HEK293T (cell line): ENCODE results near the gene NOX3.
"Not testable (repeated sequence)": the region's sequence is repeated elsewhere in the genome, so short reads cannot be mapped to it uniquely, and the experiment has no call there.

ENCODE experiments used
- CTCF ChIA-PET: fragments of 350-600 bp; formaldehyde crosslinking; extraction: SDS; loops from one replicate; lab custom pipeline; 2021; ENCODE audit warnings: antibody characterized with exemption, inconsistent platforms; lab: Yijun Ruan, JAX
- POLR2A ChIA-PET: fragments of 350-600 bp; formaldehyde crosslinking; extraction: SDS; loops from one replicate; lab custom pipeline; 2020; ENCODE audit warnings: antibody characterized with exemption, inconsistent platforms; lab: Yijun Ruan, JAX
- DNase-seq: peaks from one replicate; pipeline ENCODE4 v3.0.0; 2012; ENCODE audit warnings: mixed read lengths; ENCODE audit errors: extremely low spot score
- ARNT ChIP-seq: fragments of 450-650 bp; IDR thresholded peaks from 2 replicates; pipeline ENCODE4 v1.6.1; 2017; ENCODE audit warnings: mild to moderate bottlenecking
- BHLHE40 ChIP-seq: fragments of 450-650 bp; IDR thresholded peaks from 2 replicates; pipeline ENCODE4 v1.6.1; 2016; ENCODE audit warnings: mild to moderate bottlenecking, moderate library complexity, borderline replicate concordance
- CTBP1 ChIP-seq: fragments of 450-650 bp; IDR thresholded peaks from 2 replicates; pipeline ENCODE4 v1.6.1; 2016; ENCODE audit warnings: borderline replicate concordance
- ELF4 ChIP-seq: fragments of 450-650 bp; IDR thresholded peaks from 2 replicates; pipeline ENCODE4 v1.6.1; 2017; ENCODE audit warnings: antibody characterized with exemption
- FOXA1 ChIP-seq: fragments of 450-650 bp; IDR thresholded peaks from 2 replicates; pipeline ENCODE4 v1.6.1; 2016; ENCODE audit warnings: mild to moderate bottlenecking
- FOXK2 ChIP-seq: fragments of 450-650 bp; IDR thresholded peaks from 2 replicates; pipeline ENCODE4 v1.6.1; 2016; ENCODE audit warnings: mild to moderate bottlenecking
- FOXM1 ChIP-seq: fragments of 450-650 bp; IDR thresholded peaks from 2 replicates; pipeline ENCODE4 v1.6.1; 2017; ENCODE audit warnings: mild to moderate bottlenecking, borderline replicate concordance
- HDGF ChIP-seq: fragments of 450-650 bp; IDR thresholded peaks from 2 replicates; pipeline ENCODE4 v1.6.1; 2017; ENCODE audit warnings: antibody characterized with exemption, borderline replicate concordance
- L3MBTL2 ChIP-seq: fragments of 450-650 bp; conservative IDR thresholded peaks from 2 replicates; pipeline ENCODE4 v1.6.1; 2016; ENCODE audit warnings: mild to moderate bottlenecking
- LEF1 ChIP-seq: fragments of 450-650 bp; IDR thresholded peaks from 2 replicates; pipeline ENCODE4 v1.6.1; 2017; ENCODE audit warnings: mild to moderate bottlenecking, borderline replicate concordance
- NFRKB ChIP-seq: fragments of 450-650 bp; IDR thresholded peaks from 2 replicates; pipeline ENCODE4 v1.6.1; 2016; ENCODE audit warnings: mild to moderate bottlenecking, moderate library complexity
- SP1 ChIP-seq: fragments of 450-650 bp; IDR thresholded peaks from 2 replicates; pipeline ENCODE4 v1.6.1; 2017
- SUZ12 ChIP-seq: fragments of 450-650 bp; IDR thresholded peaks from 2 replicates; pipeline ENCODE4 v1.6.1; 2016; ENCODE audit warnings: mild to moderate bottlenecking
- TARDBP ChIP-seq: fragments of 450-650 bp; IDR thresholded peaks from 2 replicates; pipeline ENCODE4 v1.6.1; 2016
- ZNF384 ChIP-seq: fragments of 450-650 bp; IDR thresholded peaks from 2 replicates; pipeline ENCODE4 v1.6.1; 2016
- TF ChIP-seq, protein P1 (sequence below): fragments of 450-650 bp; IDR thresholded peaks from 2 replicates; pipeline ENCODE4 v1.6.1; 2016

NOX3 gene

DNA sequence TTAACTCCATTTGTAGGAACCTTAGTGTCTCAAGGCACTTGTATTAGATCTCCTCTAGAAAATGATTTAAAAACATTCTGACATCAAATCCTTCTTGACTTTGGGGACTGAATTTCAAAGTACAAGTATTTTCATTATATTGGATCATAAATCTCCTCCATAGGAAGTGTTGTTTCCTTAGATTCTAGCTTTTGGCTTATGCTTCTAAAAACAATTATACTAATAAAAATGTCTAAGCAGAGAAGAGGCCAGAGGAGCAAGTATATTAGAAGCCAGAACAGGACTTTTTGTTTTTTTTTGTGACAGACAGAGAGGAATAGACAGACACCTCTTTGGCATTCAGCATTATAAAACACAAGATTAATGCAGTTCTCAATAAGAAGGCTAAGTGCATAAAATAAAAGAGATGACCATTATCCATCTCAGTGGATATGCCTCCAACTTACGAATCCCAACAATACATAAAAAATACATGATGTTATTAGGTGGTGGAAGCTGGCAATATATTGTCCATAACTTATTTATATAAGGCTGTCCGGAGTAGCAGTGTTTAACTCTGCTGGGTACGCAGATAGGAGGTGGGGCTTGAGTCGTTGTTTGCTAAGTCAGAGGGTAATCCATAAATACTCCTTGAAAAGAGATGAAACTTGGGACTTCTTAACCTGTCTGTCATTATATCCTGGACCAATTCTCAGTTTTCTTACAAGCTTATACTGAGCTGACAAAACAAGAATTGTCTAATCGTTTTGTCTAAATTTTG lies 31.9 kb upstream of the NOX3 start:
- ChIA-PET POLR2A (no interaction called here), CTCF (interaction anchor here (0.7 kb wide), 1 partner anchor 127 kb away, joined by 5 read pairs; no protein-coding TSS in a partner anchor)
- DNase-seq: no peak
- TF ChIP-seq HDGF: no peak
- no peak for TF ChIP-seq NFRKB
- TF ChIP-seq SUZ12: no peak
- no peak for TF ChIP-seq FOXA1
- TF ChIP-seq CTBP1: no peak
- no peak for TF ChIP-seq FOXM1
- no peak for TF ChIP-seq BHLHE40
- no peak for TF ChIP-seq ARNT
- TF ChIP-seq LEF1: no peak
- TF ChIP-seq TARDBP: no peak
- TF ChIP-seq SP1: no peak
- TF ChIP-seq, protein P1, sequence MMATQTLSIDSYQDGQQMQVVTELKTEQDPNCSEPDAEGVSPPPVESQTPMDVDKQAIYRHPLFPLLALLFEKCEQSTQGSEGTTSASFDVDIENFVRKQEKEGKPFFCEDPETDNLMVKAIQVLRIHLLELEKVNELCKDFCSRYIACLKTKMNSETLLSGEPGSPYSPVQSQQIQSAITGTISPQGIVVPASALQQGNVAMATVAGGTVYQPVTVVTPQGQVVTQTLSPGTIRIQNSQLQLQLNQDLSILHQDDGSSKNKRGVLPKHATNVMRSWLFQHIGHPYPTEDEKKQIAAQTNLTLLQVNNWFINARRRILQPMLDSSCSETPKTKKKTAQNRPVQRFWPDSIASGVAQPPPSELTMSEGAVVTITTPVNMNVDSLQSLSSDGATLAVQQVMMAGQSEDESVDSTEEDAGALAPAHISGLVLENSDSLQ: no peak
- TF ChIP-seq FOXK2: no peak
- no peak for TF ChIP-seq ELF4
- TF ChIP-seq ZNF384: no peak
- no peak for TF ChIP-seq L3MBTL2

DNA sequence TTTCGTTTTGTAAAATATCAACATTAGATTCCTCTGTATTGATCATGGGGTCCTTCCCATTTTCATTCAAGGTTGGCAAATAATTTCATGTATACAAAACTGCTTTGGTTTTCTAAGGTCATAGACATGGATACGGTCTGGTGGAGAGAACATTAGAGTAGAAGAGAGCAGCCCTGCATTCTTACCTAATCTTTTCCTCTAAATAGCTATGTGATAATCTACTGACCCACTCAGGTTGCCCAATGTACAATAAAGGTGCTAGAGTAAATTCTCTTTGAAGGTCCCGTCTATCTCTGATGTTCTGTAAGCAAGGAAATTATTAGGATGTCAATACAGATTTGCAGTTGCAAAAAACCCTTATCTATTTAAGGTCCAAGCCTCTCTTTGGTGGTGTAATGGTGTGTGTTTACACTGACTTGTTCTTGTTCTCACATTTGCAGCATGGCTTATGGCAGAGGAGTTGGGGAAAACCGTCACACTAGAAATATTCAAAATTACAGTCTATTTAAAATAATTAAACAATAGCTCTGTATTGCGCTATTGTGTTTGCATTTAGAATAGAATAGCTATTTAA lies 31.2 kb upstream of the NOX3 start:
- DNase-seq: no peak
- ChIA-PET POLR2A (no interaction called here), CTCF (interaction anchor here (0.7 kb wide), 1 partner anchor 127 kb away, joined by 5 read pairs; no protein-coding TSS in a partner anchor)
- no peak for TF ChIP-seq CTBP1
- TF ChIP-seq LEF1: no peak
- TF ChIP-seq BHLHE40: no peak
- TF ChIP-seq SP1: no peak
- TF ChIP-seq HDGF: no peak
- TF ChIP-seq NFRKB: no peak
- TF ChIP-seq L3MBTL2: no peak
- TF ChIP-seq ZNF384: no peak

DNA sequence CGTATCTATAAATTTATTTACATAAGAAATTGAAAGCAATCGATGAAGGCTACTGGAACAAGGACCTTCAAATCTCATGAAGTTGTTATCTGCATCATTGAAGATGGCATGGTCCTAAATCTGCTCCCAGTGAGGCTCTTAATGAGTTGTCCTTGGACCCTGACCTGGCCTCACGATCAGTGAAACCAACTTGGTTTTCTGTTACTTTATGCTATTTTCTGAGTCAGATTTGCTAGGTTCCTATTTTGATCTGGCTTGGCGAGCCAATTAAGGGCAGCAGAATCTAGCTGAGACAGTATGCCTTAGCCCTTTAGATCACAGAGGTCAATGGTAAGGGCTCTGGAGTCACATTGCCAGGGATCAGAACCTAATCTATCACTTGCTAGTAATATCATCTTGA lies 30.1 kb upstream of the NOX3 start:
- DNase-seq: no peak
- TF ChIP-seq TARDBP (no peak), ZNF384 (no peak), SP1 (no peak), HDGF (no peak)
- ChIA-PET CTCF (no interaction called here), POLR2A (no interaction called here)

DNA sequence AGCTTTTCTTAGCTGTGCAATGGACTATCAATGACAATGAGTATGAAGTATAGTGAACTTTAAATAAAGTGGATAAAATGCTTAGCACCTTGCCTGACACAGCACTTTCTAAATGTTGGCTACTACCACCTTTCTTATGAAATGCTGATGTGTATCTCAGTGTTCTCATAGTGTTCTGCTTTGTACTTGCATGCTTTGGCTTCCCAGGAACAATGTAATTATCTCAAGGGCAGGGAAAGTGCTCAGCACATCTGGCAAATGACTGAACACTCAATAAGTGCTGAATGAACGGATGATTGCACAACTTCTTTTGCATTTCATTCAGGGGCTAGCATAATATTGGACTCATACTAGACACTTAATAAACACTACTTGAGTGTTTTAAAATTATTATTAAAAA lies 28.2 kb upstream of the NOX3 start:
- TF ChIP-seq ELF4 (no peak), L3MBTL2 (no peak), SUZ12 (no peak), ZNF384 (no peak), SP1 (no peak)
- TF ChIP-seq, protein P1: no peak
- ChIA-PET POLR2A (no interaction called here), CTCF (no interaction called here)
- no peak for DNase-seq

DNA sequence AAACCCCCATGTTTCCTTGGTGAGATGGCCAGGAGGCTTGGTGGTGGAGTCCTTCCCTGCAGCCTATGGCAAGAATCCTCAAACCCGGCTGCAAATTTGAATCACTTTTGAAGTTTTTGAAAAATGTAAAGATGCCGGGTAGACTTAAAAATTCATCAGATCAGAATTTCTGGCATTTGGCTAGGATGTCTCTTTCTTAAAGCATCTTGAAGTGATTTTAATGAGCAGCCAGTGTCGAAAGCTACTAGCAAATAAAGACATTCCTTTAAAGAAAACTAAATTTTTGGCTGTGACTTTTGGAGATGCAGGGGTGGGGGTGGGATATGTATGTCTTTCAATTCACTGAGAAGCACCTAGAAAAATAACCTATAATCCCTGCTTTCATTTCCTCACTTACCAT lies 25.6 kb upstream of the NOX3 start:
- POLR2A ChIA-PET: no interaction called here
- CTCF ChIA-PET: no interaction called here
- DNase-seq: no peak
- TF ChIP-seq, protein P1: no peak
- no peak for TF ChIP-seq HDGF

DNA sequence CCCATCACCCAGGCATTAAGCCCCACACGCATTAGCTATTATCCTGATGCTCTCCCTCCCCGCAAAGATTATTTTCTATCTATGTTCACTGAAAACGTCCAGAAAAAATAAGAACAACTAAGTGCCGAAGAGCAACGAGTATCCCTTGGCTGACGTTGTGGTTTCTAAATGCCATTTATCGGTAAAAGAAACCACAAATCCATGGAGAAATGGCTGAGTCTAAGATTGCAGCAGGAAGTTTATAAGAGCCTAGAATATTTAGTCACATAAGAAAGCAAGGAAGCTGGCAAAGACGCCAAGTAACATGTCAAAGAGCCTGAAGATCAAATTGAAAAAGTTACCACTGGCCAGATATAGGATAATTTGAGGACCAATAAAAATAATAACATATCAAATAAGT lies 18.1 kb upstream of the NOX3 start:
- TF ChIP-seq FOXK2 (no peak), CTBP1 (no peak), ELF4 (no peak), ARNT (no peak), TARDBP (no peak), SUZ12 (no peak), ZNF384 (no peak), FOXM1 (no peak)
- ChIA-PET POLR2A (no interaction called here), CTCF (no interaction called here)
- DNase-seq: no peak

DNA sequence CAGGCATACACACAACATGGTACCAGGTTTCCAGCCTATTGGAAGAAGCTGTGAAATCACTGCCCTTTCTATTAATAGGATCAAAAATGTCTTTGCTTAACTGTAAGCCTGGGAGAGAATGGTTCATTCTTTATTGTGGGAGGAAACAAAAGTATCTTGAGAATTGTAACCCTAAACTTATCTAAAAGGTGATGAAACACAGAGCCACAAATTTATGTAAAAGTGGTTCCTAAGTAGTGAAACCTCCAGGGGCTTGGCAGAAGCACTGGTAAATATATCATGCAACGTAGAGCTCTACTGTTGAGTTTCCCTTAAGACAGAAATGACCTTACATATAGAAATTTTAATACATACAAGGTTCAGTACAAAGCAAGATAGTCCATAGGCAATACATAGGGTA lies 17.2 kb upstream of the NOX3 start:
- DNase-seq: no peak
- POLR2A ChIA-PET: no interaction called here
- CTCF ChIA-PET: no interaction called here

DNA sequence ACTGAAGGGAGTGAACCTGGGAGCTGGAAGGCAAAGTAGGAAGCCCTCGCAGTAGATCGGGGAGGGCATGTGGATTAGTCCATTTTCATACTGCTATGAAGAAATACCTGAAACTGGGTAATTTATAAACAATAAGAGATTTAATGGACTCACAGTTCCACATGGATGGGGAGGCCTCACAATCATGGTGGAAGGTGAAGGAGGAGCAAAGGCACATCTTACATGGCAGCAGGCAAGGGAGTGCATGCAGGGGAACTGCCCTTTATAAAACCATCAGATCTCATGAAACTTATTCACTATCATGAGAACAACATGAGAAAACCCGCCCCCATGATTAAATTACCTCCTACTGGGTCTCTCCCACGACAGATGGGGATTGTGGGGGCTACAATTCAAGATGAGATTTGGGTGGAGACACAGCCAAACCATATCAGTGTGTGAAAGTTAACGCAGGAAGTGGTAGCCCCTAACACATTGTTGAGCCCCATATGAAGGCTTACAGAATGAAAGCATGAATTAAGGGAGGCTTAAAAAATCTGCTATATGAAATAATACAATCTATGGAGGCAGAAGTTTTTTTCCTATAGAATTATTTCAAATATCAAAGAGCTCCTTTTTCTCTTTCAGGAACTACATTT lies 15.5 kb upstream of the NOX3 start:
- CTCF ChIA-PET: not testable (repeated sequence)

More for the DNA sequence above, 17.2 kb upstream of the NOX3 start:
- no peak for TF ChIP-seq SUZ12
- TF ChIP-seq BHLHE40: no peak
- no peak for TF ChIP-seq CTBP1

DNA sequence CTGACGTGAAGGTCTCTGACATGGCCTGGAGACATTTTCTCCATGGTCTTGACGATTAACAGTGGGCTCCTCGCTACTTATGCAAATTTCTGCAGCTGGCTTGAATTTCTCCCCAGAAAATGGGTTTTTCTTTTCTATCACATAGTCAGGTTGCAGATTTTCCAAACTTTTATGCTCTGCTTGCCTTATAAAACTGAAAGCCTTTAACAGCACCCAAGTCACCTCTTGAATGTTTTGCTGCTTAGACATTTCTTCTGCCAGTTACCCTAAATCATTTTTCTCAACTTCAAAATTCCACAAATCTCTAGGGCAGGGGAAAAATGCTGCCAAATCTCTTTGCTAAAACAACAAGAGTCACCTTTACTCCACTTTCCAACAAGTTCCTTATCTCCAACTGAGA lies 12.9 kb upstream of the NOX3 start:
- DNase-seq, CTCF ChIA-PET, POLR2A ChIA-PET: not testable (repeated sequence)

More for the DNA sequence above, 15.5 kb upstream of the NOX3 start:
- DNase-seq, POLR2A ChIA-PET: not testable (repeated sequence)
